HL-60 (cell line): ENCODE data around the gene MCM3AP.

Experiments used
- GABPA ChIP-seq: IDR thresholded peaks from 2 replicates; pipeline ENCODE4 v1.6.1; 2012; ENCODE audit warnings: low read depth
- POLR2AphosphoS5 ChIP-seq: IDR thresholded peaks from 2 replicates; pipeline ENCODE4 v1.6.1; 2012; ENCODE audit warnings: low read depth
- TF ChIP-seq, protein P1 (sequence below): IDR thresholded peaks from one replicate; pipeline ENCODE4 v1.5.1; 2011; ENCODE audit warnings: low read length, control low read depth, inconsistent platforms; ENCODE audit not compliant: insufficient read depth
- TF ChIP-seq, protein P2 (sequence below): IDR thresholded peaks from 2 replicates; pipeline ENCODE4 v1.6.1; 2012; ENCODE audit warnings: low read depth; ENCODE audit not compliant: insufficient replicate concordance

DNA sequence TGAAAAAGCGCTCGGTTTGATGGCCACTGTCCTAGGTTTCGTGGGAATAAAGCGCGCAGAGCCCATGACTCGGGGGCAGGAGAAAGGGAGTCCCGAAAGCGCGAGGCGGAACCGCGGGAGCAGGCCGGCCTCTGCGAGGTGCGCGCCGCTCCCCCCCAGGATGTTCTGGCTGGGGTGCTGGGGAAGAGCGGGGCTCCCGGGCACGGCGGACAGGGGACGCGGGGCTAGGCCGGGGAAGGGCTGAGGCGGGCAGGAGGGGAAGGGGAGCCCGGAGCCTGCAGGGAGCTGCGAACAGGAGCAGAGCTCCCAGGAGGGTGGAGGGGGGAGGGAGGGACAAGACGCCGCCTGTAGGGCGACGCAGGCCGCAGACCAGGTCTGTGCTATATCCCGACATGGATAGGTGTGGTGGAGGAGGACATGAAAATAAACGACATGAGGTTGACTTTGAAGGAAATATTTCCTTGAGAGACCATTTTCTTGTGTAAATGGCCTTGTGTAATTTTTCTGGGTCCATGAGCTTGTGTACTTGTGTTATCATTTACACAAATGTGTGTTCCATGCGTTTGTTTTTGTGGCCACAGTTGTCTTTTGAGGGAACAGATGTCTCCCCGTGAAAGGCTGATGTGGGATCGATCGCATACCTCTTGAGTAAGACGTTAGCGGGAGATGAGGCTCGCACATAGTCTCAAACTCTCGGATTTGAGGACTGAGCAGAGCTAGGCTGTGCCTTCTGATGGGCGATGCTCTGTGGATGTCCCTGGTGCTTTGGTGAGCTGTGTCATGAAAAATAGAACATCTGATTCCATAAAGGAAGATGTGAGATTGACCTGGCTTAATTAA is 39.9 kb upstream of the MCM3AP start:
- TF ChIP-seq, protein P1, sequence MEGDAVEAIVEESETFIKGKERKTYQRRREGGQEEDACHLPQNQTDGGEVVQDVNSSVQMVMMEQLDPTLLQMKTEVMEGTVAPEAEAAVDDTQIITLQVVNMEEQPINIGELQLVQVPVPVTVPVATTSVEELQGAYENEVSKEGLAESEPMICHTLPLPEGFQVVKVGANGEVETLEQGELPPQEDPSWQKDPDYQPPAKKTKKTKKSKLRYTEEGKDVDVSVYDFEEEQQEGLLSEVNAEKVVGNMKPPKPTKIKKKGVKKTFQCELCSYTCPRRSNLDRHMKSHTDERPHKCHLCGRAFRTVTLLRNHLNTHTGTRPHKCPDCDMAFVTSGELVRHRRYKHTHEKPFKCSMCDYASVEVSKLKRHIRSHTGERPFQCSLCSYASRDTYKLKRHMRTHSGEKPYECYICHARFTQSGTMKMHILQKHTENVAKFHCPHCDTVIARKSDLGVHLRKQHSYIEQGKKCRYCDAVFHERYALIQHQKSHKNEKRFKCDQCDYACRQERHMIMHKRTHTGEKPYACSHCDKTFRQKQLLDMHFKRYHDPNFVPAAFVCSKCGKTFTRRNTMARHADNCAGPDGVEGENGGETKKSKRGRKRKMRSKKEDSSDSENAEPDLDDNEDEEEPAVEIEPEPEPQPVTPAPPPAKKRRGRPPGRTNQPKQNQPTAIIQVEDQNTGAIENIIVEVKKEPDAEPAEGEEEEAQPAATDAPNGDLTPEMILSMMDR: no peak
- no peak for TF ChIP-seq POLR2AphosphoS5
- TF ChIP-seq GABPA: no peak
- TF ChIP-seq, protein P2, sequence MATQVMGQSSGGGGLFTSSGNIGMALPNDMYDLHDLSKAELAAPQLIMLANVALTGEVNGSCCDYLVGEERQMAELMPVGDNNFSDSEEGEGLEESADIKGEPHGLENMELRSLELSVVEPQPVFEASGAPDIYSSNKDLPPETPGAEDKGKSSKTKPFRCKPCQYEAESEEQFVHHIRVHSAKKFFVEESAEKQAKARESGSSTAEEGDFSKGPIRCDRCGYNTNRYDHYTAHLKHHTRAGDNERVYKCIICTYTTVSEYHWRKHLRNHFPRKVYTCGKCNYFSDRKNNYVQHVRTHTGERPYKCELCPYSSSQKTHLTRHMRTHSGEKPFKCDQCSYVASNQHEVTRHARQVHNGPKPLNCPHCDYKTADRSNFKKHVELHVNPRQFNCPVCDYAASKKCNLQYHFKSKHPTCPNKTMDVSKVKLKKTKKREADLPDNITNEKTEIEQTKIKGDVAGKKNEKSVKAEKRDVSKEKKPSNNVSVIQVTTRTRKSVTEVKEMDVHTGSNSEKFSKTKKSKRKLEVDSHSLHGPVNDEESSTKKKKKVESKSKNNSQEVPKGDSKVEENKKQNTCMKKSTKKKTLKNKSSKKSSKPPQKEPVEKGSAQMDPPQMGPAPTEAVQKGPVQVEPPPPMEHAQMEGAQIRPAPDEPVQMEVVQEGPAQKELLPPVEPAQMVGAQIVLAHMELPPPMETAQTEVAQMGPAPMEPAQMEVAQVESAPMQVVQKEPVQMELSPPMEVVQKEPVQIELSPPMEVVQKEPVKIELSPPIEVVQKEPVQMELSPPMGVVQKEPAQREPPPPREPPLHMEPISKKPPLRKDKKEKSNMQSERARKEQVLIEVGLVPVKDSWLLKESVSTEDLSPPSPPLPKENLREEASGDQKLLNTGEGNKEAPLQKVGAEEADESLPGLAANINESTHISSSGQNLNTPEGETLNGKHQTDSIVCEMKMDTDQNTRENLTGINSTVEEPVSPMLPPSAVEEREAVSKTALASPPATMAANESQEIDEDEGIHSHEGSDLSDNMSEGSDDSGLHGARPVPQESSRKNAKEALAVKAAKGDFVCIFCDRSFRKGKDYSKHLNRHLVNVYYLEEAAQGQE: no peak
